Bronchial epithelial cell (primary cell): ENCODE results near the gene CEP57L1. TPM values are rescaled to one million over a fixed set of nuclear protein-coding genes. Genes with fewer than 3 reads are reported as not detected.
A peak's percentile ranks its signal among the peaks of the same experiment; 100 is the strongest.
"Not testable (repeated sequence)": the region's sequence is repeated elsewhere in the genome, so short reads cannot be mapped to it uniquely, and the experiment has no call there.

Experiments used
- DNase-seq: peaks from one replicate; pipeline ENCODE4 v3.0.0-alpha.2; 2010; ENCODE audit warnings: low read depth
- FAIRE-seq: peaks from 2 replicates; lab custom pipeline; 2011; peaks lifted over from hg19 to GRCh38; lab: Jason Lieb, UNC
- H3K27me3 ChIP-seq: 2 replicates; pipeline ENCODE4 v1.5.1; 2011; ENCODE audit warnings: low read length; ENCODE audit not compliant: control insufficient read depth, insufficient read depth
- H3K36me3 ChIP-seq: 2 replicates; pipeline ENCODE4 v1.5.1; 2011; ENCODE audit warnings: low read length; ENCODE audit not compliant: control insufficient read depth, insufficient read depth
- H3K4me3 ChIP-seq: 2 replicates; pipeline ENCODE4 v1.5.1; 2011; ENCODE audit warnings: mild to moderate bottlenecking, low read depth, low read length, control low read depth
- CTCF ChIP-seq: IDR thresholded peaks from 2 replicates; pipeline ENCODE4 v1.5.1; 2011; ENCODE audit warnings: mild to moderate bottlenecking, moderate library complexity, low read length, control low read depth, inconsistent platforms; ENCODE audit not compliant: insufficient read depth, severe bottlenecking
- total RNA-seq: library from RNA; depleted of rRNA; stranded (reverse); fragments of >200 nt; gene quantifications from 2 replicates; pipeline ENCODE4 v1.2.1, GENCODE V29; 2014

Gene CEP57L1
- total RNA-seq, 1 donor from 2014 or later = 9.7 TPM

- DNase-seq = peak; percentile 84
- no peak for TF ChIP-seq CTCF
- Histone ChIP-seq H3K27me3 (no peaks in the 10 kb centered on the region), H3K36me3 (no peaks in the 10 kb centered on the region), H3K4me3 (no peak overlapping the region)
- no peak for FAIRE-seq
These were observed 43.8 kb downstream of the CEP57L1 start for GRCh38 chr6:109139109-109139508.

DNA sequence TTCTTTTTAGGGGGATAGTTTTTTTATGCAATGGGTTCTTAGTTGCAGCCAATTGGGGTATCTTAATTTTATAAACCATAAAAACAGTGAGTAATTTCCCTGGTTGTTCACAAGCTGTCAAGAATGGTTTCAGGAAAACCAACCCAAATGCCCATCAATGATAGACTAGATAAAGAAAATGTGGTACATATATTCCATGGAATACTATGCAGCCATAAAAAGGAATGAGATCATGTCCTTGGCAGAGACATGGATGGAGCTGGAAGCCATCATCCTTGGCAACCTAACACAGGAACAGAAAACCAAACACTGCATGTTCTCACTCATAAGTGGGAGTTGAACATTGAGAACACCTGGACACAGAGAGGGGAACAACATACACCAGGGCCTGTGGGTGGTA lies 46.8 kb downstream of the CEP57L1 start:
- DNase-seq, H3K27me3 ChIP-seq, FAIRE-seq, H3K4me3 ChIP-seq, H3K36me3 ChIP-seq: not testable (repeated sequence)

DNA sequence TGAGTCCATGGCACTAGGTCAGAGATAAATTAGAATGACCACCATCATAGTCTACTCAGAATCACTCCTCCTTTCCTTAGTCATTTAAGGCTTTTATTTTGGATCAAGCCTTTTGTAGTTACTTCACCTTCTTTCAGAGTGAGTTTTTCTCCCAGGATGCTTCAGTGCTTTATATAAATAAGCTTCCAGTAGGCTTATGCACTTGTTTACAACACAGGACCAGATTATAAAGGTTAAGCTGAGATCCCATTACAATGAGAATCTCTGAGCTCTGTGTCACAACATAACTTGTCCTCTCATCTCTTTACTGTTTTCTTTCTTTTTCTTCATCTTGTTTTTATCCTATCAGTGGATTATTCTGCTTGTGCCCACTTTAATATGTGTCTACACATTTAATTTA lies 47.9 kb downstream of the CEP57L1 start:
- Histone ChIP-seq H3K4me3 (no peak overlapping the region), H3K27me3 (no peaks in the 10 kb centered on the region), H3K36me3 (no peaks in the 10 kb centered on the region)
- FAIRE-seq (no peak), DNase-seq (no peak)
- no peak for TF ChIP-seq CTCF

GRCh38 chr6:109148251-109148650 lies 52.9 kb downstream of the CEP57L1 start:
- H3K4me3 ChIP-seq, H3K27me3 ChIP-seq, FAIRE-seq, H3K36me3 ChIP-seq, DNase-seq: not testable (repeated sequence)

DNA sequence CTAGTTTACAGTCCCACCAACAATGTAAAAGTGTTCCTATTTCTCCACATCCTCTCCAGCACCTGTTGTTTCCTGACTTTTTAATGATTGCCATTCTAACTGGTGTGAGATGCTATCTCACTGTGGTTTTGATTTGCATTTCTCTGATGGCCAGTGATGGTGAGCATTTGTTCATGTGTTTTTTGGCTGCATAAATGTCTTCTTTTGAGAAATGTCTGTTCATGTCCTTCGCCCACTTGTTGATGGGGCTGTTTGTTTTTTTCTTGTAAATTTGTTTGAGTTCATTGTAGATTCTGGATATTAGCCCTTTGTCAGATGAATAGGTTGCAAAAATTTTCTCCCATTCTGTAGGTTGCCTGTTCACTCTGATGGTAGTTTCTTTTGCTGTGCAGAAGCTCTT lies 53.4 kb downstream of the CEP57L1 start:
- not testable (repeated sequence) for FAIRE-seq, H3K4me3 ChIP-seq

DNA sequence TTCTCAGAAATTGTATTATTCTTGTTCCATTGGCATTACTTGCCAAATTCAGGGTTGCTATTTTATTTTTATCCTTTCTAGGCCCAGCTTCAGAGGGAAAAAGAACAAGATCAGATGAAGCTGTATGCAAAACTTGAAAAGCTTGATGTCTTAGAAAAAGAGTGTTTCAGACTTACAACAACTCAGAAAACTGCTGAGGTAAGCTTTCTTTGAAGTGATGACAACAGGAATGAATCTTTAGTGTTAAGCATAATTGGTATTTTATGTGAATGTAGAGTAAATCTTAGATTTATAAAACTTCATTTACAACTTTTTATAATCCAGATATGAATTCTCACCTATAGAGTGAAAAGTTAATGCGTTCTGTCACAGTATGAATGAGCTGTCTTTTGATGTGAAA lies 58.4 kb downstream of the CEP57L1 start:
- FAIRE-seq = no peak
- no peak for TF ChIP-seq CTCF
- H3K4me3 ChIP-seq = no peak overlapping the region
- no peak for DNase-seq
- no peaks in the 10 kb centered on the region for H3K36me3 ChIP-seq
- H3K27me3 ChIP-seq = no peaks in the 10 kb centered on the region

More for the DNA sequence above, 53.4 kb downstream of the CEP57L1 start:
- not testable (repeated sequence) for H3K36me3 ChIP-seq, DNase-seq, H3K27me3 ChIP-seq

GRCh38 chr6:109164331-109164730 lies 69.0 kb downstream of the CEP57L1 start:
- peak; percentile 51 for DNase-seq
- no peak for TF ChIP-seq CTCF
- no peak for FAIRE-seq
- Histone ChIP-seq H3K36me3 (no peaks in the 10 kb centered on the region), H3K4me3 (no peak overlapping the region), H3K27me3 (no peaks in the 10 kb centered on the region)
